GM20000 (cell line): ENCODE measurements around the gene SLC2A9.

Experiments
- DNase-seq: peaks from one replicate; pipeline ENCODE4 v3.0.0; 2012; ENCODE audit warnings: low spot score
- TF ChIP-seq, protein P1 (sequence below): IDR thresholded peaks from 2 replicates; pipeline ENCODE4 v1.5.1; 2012; ENCODE audit warnings: mild to moderate bottlenecking, control low read depth; ENCODE audit errors: extremely low read depth, missing control alignments

SLC2A9 gene

DNA sequence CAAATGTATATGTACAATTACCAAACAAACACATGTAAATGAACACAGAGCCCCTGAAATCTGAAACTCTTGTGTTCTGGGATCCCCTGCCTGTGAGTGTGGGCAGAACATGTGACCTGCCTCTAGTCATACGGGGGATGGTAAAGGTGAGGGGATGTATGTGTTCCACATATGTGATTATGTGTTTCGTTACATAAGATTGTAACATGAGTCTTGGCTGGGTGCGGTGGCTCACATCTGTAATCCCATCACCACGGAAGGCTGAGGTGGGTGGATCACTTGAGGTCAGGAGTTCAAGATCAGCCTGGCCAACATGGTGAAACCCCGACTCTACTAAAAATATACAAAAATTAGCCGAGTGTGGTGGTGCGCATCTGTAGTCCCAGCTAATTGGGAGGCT lies 37.1 kb upstream of the SLC2A9 start:
- DNase-seq, result no peak
- TF ChIP-seq, protein P1, sequence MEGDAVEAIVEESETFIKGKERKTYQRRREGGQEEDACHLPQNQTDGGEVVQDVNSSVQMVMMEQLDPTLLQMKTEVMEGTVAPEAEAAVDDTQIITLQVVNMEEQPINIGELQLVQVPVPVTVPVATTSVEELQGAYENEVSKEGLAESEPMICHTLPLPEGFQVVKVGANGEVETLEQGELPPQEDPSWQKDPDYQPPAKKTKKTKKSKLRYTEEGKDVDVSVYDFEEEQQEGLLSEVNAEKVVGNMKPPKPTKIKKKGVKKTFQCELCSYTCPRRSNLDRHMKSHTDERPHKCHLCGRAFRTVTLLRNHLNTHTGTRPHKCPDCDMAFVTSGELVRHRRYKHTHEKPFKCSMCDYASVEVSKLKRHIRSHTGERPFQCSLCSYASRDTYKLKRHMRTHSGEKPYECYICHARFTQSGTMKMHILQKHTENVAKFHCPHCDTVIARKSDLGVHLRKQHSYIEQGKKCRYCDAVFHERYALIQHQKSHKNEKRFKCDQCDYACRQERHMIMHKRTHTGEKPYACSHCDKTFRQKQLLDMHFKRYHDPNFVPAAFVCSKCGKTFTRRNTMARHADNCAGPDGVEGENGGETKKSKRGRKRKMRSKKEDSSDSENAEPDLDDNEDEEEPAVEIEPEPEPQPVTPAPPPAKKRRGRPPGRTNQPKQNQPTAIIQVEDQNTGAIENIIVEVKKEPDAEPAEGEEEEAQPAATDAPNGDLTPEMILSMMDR, result no peak

DNA sequence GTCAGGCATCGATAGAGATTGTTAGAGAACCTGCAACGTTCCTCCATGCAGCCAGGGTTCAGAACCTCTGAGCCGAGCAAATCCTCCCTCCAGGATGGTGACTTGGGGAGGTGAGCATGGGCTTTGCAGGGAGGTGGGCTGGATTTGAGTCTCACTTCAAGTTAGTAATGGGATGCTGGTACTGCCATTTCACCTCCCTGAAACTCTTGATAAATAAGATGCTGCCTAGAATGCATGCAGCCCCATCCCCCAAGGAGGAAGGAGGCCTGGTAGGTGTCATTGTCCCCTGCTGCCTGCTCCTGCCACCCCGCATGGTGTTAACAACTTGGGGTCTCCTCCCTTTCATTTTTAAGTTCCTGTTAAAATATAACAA lies 35.7 kb upstream of the SLC2A9 start:
- TF ChIP-seq, protein P1, result no peak
- no peak for DNase-seq

DNA sequence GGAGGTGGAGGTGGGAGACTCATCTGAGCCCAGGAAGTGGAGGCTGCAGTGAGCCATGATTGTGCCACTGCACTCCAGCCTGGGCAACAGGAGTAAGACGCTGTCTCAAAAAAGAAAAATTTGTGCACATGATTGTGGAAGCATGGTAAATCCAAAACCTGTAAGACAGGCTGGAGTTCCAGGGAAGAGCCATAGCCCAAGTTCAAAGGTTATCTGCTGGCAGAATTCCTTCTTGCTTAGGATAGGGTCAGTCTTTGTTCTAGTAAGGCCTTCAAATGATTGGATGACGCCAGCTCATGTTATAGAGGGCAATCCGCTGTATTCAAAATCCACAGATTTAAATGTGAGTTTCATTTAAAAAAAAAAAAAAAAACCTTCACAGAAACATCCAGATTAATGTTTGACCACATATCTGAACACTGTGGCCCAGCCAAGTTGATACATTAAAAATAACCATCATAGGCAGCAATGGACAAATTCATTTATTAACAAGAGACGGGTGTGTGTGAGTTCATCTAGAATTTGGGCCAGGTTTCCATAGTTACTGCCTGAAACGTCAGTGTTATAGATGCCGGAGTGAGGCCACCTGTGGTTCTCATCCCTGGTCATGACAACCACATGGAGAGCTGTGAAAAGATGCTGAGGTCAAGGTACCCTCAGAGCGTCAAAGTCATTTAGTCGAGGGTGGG lies 35.2 kb upstream of the SLC2A9 start:
- TF ChIP-seq, protein P1, result no peak
- no peak for DNase-seq

DNA sequence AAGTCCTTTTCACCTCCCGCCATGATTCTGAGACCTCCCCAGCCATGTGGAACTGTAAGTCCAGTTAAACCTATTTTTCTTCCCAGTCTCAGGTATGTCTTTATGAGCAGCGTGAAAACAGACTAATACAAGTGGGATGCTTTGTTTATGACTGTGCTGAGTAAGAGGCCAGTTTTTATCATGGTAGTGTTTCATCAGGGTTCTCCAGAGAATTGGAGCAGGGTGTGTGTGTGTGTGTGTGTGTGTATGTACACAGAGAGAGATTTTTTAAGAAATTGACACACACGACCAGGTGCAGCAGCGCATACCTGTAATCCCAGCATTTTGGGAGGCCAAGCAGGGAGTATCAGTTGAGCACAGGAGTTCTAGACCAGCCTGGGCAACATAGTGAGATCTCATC lies 34.6 kb upstream of the SLC2A9 start:
- DNase-seq, result no peak
- TF ChIP-seq, protein P1, result no peak

DNA sequence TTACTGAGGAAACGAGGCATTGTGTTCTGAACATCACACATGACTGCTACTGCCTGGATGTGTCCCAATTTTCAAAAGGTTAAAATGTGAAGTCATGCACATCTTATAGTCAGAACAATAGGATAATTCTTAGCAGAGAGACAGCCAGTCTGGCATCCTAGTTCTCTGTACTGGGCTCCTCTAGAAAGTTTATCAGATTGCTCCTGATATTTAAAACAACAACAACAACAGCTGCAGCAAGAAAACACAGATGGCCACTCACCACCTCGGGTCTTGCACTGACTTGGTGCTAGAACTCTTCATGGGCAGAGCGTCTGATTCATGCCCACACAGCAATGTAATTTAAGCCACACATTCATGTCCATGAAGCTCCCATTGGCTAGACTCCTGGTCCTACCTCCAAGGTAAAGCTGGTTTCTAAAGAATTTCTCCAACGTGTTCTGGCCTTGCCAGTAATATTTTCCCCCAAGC lies 33.3 kb upstream of the SLC2A9 start:
- DNase-seq, result no peak
- TF ChIP-seq, protein P1, result no peak

DNA sequence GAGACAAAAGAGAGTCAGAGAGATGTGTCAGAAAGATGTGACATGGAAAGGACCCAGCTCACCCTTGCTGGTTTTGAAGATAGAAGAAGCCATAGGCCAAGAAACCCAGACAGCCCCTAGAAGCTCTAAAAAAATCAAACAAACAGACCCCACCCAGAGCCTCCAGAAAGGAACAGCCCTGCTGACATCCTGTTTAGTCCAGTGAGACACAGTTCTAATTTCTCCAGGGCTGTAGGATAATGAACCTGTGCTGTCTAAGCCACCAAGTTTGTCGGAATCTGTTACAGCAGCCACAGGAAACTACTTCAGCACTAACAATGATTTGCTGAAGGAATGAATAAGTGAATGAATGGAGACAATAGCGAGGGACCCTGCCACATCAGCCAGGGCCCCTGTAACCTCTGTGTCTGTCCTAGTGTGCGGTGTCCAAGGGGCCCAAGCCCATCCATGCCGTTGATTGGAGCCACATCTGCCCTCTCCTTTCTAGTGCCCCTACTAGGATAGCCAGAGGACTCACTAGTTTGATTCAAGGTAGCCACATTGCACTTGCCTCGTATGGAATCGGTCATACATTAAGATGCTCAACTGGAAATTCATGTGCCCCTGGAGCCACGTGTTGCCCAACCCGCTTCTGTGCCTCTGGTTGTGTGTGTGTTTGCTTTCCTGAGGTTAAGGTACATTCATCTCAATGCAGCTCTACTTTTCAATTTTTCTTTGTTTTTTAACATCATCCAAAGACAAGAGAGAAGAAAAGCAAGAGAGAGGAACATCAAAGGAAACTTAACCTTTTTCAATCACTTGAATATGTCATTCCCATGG lies 32.5 kb upstream of the SLC2A9 start:
- DNase-seq, result no peak
- TF ChIP-seq, protein P1, result no peak

DNA sequence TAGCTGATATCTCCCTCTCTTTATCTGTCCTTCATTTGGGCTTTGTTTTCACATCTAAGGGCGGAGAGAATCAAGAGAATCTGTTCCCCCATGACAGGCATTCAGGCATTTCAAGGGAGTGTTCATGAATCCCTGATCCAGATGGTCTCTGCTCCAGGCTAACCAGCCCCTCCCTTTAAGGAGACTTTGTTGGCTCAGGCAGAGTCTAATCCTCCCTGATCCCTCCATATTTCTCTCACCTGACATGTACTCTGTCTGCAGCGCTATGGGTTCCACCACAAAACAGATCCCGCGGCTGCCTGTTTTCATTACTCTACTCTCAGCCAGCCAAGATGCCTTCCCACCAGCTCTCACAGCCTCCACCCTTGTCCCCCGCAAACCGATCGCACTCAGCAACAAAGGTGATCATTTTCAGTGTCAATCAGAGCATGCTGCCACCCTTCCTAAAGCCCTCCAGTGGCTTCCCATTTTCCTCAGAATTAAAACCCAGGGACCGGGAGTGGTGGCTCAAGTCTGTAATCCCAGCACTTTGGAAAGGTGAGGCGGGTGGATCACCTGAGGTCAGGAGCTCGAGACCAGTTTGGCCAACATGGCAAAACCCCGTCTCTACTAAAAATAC lies 30.3 kb upstream of the SLC2A9 start:
- TF ChIP-seq, protein P1, result no peak
- no peak for DNase-seq
